HG02623 (cell line): ENCODE data around the gene ALDH1A2.

ENCODE experiments used
- ATAC-seq: cut with Tn5 transposase; IDR thresholded peaks from one replicate; pipeline ENCODE4 v1.9.1; 2021; ENCODE audit warnings: moderate library complexity; ENCODE audit not compliant: unreplicated experiment

ALDH1A2 gene

GRCh38 chr15:57947282-57947681, 118.2 kb downstream of the ALDH1A2 start:
- no peak for ATAC-seq

- ATAC-seq = no peak
Observed at GRCh38 chr15:57946491-57947048, 118.9 kb downstream of the ALDH1A2 start.

- no peak for ATAC-seq
Observed at GRCh38 chr15:57945616-57946015, 119.9 kb downstream of the ALDH1A2 start.

- ATAC-seq = no peak
Observed at GRCh38 chr15:57943754-57944420, 121.6 kb downstream of the ALDH1A2 start.

- no peak for ATAC-seq
Observed at GRCh38 chr15:57943171-57943570, 122.3 kb downstream of the ALDH1A2 start.

- ATAC-seq = no peak
Observed at GRCh38 chr15:57941816-57942215, 123.7 kb downstream of the ALDH1A2 start.

- no peak for ATAC-seq
Observed at GRCh38 chr15:57932348-57932747, 133.2 kb downstream of the ALDH1A2 start.

- no peak for ATAC-seq
Observed at GRCh38 chr15:57931570-57931969, 133.9 kb downstream of the ALDH1A2 start.

- ATAC-seq = no peak
Observed at GRCh38 chr15:57927091-57927631, 138.3 kb downstream of the ALDH1A2 start.

- ATAC-seq = no peak
Observed at GRCh38 chr15:57925650-57926049, 139.9 kb downstream of the ALDH1A2 start.

GRCh38 chr15:57924598-57924997, 140.9 kb downstream of the ALDH1A2 start:
- ATAC-seq = no peak

- no peak for ATAC-seq
Observed at GRCh38 chr15:57923750-57924149, 141.8 kb downstream of the ALDH1A2 start.

- no peak for ATAC-seq
Observed at GRCh38 chr15:57923306-57923705, 142.2 kb downstream of the ALDH1A2 start.

GRCh38 chr15:57922776-57923175, 142.7 kb downstream of the ALDH1A2 start:
- ATAC-seq = no peak

GRCh38 chr15:57921371-57921770, 144.1 kb downstream of the ALDH1A2 start:
- ATAC-seq = no peak

- no peak for ATAC-seq
Observed at GRCh38 chr15:57920911-57921310, 144.6 kb downstream of the ALDH1A2 start.

GRCh38 chr15:57919754-57920153, 145.8 kb downstream of the ALDH1A2 start:
- ATAC-seq = no peak

- ATAC-seq = no peak
Observed at GRCh38 chr15:57917998-57918397, 147.5 kb downstream of the ALDH1A2 start.

- ATAC-seq = no peak
Observed at GRCh38 chr15:57916695-57917094, 148.8 kb downstream of the ALDH1A2 start.

GRCh38 chr15:57915827-57916531, 149.5 kb downstream of the ALDH1A2 start:
- ATAC-seq = no peak

- ATAC-seq = no peak
Observed at GRCh38 chr15:57914350-57915055, 151.0 kb downstream of the ALDH1A2 start.
